Hepatocyte (in vitro differentiated cells): ENCODE data around the gene RAG1. TPM values are rescaled to one million over a fixed set of nuclear protein-coding genes. Genes with fewer than 3 reads are reported as not detected.

ENCODE experiments used
- DNase-seq: peaks from one replicate; pipeline ENCODE4 v3.0.0-alpha.2; 2016; ENCODE audit warnings: low spot score
- H2AFZ ChIP-seq: fragments of 200-600 bp; sonication (generic); 2 replicates; pipeline ENCODE4 v1.6.0; 2016; ENCODE audit warnings: antibody characterized with exemption, mild to moderate bottlenecking
- H3K27ac ChIP-seq: fragments of 200-600 bp; sonication (generic); 2 replicates; pipeline ENCODE4 v1.5.1; 2016; ENCODE audit warnings: mild to moderate bottlenecking
- H3K27me3 ChIP-seq: fragments of 200-600 bp; sonication (generic); 2 replicates; pipeline ENCODE4 v1.6.1; 2016
- H3K36me3 ChIP-seq: fragments of 200-600 bp; sonication (generic); replicated peaks from 2 replicates; pipeline ENCODE4 v1.5.1; 2016; ENCODE audit warnings: low read depth; ENCODE audit not compliant: insufficient read depth
- H3K4me1 ChIP-seq: fragments of 200-600 bp; sonication (generic); 2 replicates; pipeline ENCODE4 v1.5.1; 2016; ENCODE audit warnings: mild to moderate bottlenecking, moderate library complexity; ENCODE audit not compliant: insufficient read depth
- H3K4me2 ChIP-seq: fragments of 200-600 bp; sonication (generic); 2 replicates; pipeline ENCODE4 v1.6.0; 2016
- H3K4me3 ChIP-seq: fragments of 200-600 bp; sonication (generic); 2 replicates; pipeline ENCODE4 v1.5.1; 2016; ENCODE audit warnings: mild to moderate bottlenecking
- H3K79me2 ChIP-seq: fragments of 200-600 bp; sonication (generic); 2 replicates; pipeline ENCODE4 v1.6.0; 2017; ENCODE audit warnings: mild to moderate bottlenecking
- H3K9me2 ChIP-seq: fragments of 200-600 bp; sonication (generic); replicated peaks from 2 replicates; pipeline ENCODE4 v1.6.0; 2017; ENCODE audit warnings: mild to moderate bottlenecking; ENCODE audit not compliant: insufficient read depth
- H3K9me3 ChIP-seq: fragments of 200-600 bp; sonication (generic); 2 replicates; pipeline ENCODE4 v1.5.1; 2016; ENCODE audit warnings: low read depth, mild to moderate bottlenecking
- H4K20me1 ChIP-seq: fragments of 200-600 bp; sonication (generic); 2 replicates; pipeline ENCODE4 v1.6.0; 2016; ENCODE audit warnings: mild to moderate bottlenecking; ENCODE audit not compliant: insufficient read depth, poor library complexity, severe bottlenecking
- CTCF ChIP-seq: fragments of 200-600 bp; sonication (generic); IDR thresholded peaks from 2 replicates; pipeline ENCODE4 v1.5.1; 2016; ENCODE audit warnings: antibody characterized with exemption, mild to moderate bottlenecking; ENCODE audit not compliant: poor library complexity
- EZH2 ChIP-seq: fragments of 200-600 bp; sonication (generic); IDR thresholded peaks from 2 replicates; pipeline ENCODE4 v1.6.1; 2016; ENCODE audit warnings: antibody characterized with exemption, mild to moderate bottlenecking, borderline replicate concordance
- EZH2phosphoT487 ChIP-seq: fragments of 200-600 bp; sonication (generic); IDR thresholded peaks from one replicate; pipeline ENCODE4 v1.6.1; 2018; ENCODE audit warnings: antibody characterized with exemption, mild to moderate bottlenecking, low read depth, moderate library complexity; ENCODE audit not compliant: unreplicated experiment, severe bottlenecking
- WGBS: methylation state at CpG from one replicate; pipeline ENCODE4 v1.1.6; 2016; ENCODE audit warnings: low lambda C conversion rate; ENCODE audit errors: missing lambda C conversion rate; 5-methylcytosine and 5-hydroxymethylcytosine counted together
- polyA plus RNA-seq: library from polyadenylated mRNA; unstranded; fragments of >200 nt; fragmentation: Nextera tagmentation; extraction: Ambion mirVana; gene quantifications from 2 replicates; pipeline ENCODE4 v1.2.1, GENCODE V29; 2016
- total RNA-seq: library from RNA; depleted of rRNA; stranded (reverse); fragments of >200 nt; gene quantifications from 2 replicates; pipeline ENCODE4 v1.2.3, GENCODE V29; 2014

The RAG1 gene
- total and polyA plus RNA-seq, 2 experiments from 2014 or later = 1.0 to 1.5 TPM

GRCh38 chr11:36598051-36598450 is 30.2 kb downstream of the RAG1 start, which contains the start of gene RAG2:
RAG2 (minus strand) TSS chr11:36598236; CDS start chr11:36594168, 4,068 bp downstream.
- peaks cover 8% of the 10 kb centered on the region for H3K79me2 ChIP-seq
- no peaks in the 10 kb centered on the region for H3K9me2 ChIP-seq
- H3K4me3 ChIP-seq = no peak within 1 kb of the TSS
- no peak within 1 kb of the TSS for H3K4me2 ChIP-seq
- DNase-seq = no peak
- H4K20me1 ChIP-seq = no peaks in the 10 kb centered on the region
- TF ChIP-seq CTCF (no peak), EZH2 (no peak), EZH2phosphoT487 (no peak)
- no peaks in the 10 kb centered on the region for H3K4me1 ChIP-seq
- H3K36me3 ChIP-seq = no peaks in the 10 kb centered on the region
- 87% methylated on average over 2 of the region's 2 CpGs for WGBS
- H3K27ac ChIP-seq = no peak within 1 kb of the TSS
- no peak within 1 kb of the TSS for H2AFZ ChIP-seq
- H3K27me3 ChIP-seq = no peaks in the 10 kb centered on the region
- no peaks in the 10 kb centered on the region for H3K9me3 ChIP-seq

GRCh38 chr11:36600180-36600579 is 32.4 kb downstream of the RAG1 start:
- H4K20me1 ChIP-seq = no peaks in the 10 kb centered on the region
- H2AFZ ChIP-seq = no peak overlapping the region
- no peak overlapping the region for H3K4me2 ChIP-seq
- no peaks in the 10 kb centered on the region for H3K4me1 ChIP-seq
- no peaks in the 10 kb centered on the region for H3K36me3 ChIP-seq
- H3K9me3 ChIP-seq = no peaks in the 10 kb centered on the region
- no peak overlapping the region for H3K27ac ChIP-seq
- 81% methylated on average over 7 of the region's 7 CpGs for WGBS
- H3K27me3 ChIP-seq = no peaks in the 10 kb centered on the region
- H3K4me3 ChIP-seq = no peak overlapping the region
- peaks cover 6% of the 10 kb centered on the region for H3K79me2 ChIP-seq
- no peak for DNase-seq
- no peaks in the 10 kb centered on the region for H3K9me2 ChIP-seq
- TF ChIP-seq CTCF = no peak
- TF ChIP-seq EZH2phosphoT487 = no peak
- no peak for TF ChIP-seq EZH2

- no peak overlapping the region for H3K4me2 ChIP-seq
- no peaks in the 10 kb centered on the region for H3K9me3 ChIP-seq
- no peak overlapping the region for H3K27ac ChIP-seq
Measured at GRCh38 chr11:36601155-36601554, 33.3 kb downstream of the RAG1 start.

GRCh38 chr11:36602135-36602534 is 34.3 kb downstream of the RAG1 start:
- Histone ChIP-seq H3K4me3 (no peak overlapping the region), H3K4me2 (no peak overlapping the region), H3K36me3 (no peaks in the 10 kb centered on the region), H3K27ac (no peak overlapping the region), H3K9me3 (no peaks in the 10 kb centered on the region), H3K9me2 (no peaks in the 10 kb centered on the region), H3K27me3 (no peaks in the 10 kb centered on the region), H3K4me1 (no peaks in the 10 kb centered on the region), H2AFZ (no peak overlapping the region), H4K20me1 (no peaks in the 10 kb centered on the region), H3K79me2 (no peaks in the 10 kb centered on the region)
- TF ChIP-seq CTCF (no peak), EZH2 (no peak), EZH2phosphoT487 (no peak)
- no peak for DNase-seq

More at GRCh38 chr11:36601155-36601554, 33.3 kb downstream of the RAG1 start:
- Histone ChIP-seq H3K27me3 (no peaks in the 10 kb centered on the region), H3K9me2 (no peaks in the 10 kb centered on the region), H3K4me1 (no peaks in the 10 kb centered on the region), H4K20me1 (no peaks in the 10 kb centered on the region), H2AFZ (no peak overlapping the region), H3K36me3 (no peaks in the 10 kb centered on the region), H3K79me2 (no peaks in the 10 kb centered on the region), H3K4me3 (no peak overlapping the region)
- no peak for DNase-seq
- TF ChIP-seq EZH2 (no peak), EZH2phosphoT487 (no peak)
- 91% methylated on average over 2 of the region's 2 CpGs for WGBS
